H1 (cell line): ENCODE data around the gene KRTAP4-7. TPM values are rescaled to one million over a fixed set of nuclear protein-coding genes. Genes with fewer than 3 reads are reported as not detected.

Experiments
- CTCF ChIA-PET: fragments of 300-600 bp; sonication (Branson Sonifier 250); formaldehyde crosslinking; loops from one replicate; lab custom pipeline; 2021; ENCODE audit not compliant: partially characterized antibody; lab: Charles Lee
- POLR2A ChIA-PET: fragments of 300-600 bp; sonication (Branson Sonifier 250); formaldehyde crosslinking; loops from one replicate; lab custom pipeline; 2021; ENCODE audit warnings: inconsistent platforms; ENCODE audit not compliant: partially characterized antibody; lab: Charles Lee
- DNase-seq, 2 experiments: peaks; one replicate each; pipeline versions ENCODE4 v3.0.0 to v3.0.0-alpha.2; 2010 to 2022; ENCODE audit warnings: low spot score in 2 of 2, low read depth in 1 of 2, mixed read lengths in 1 of 2
- FAIRE-seq: peaks from 2 replicates; lab custom pipeline; 2011; peaks lifted over from hg19 to GRCh38; lab: Jason Lieb, UNC
- H2AFZ ChIP-seq: 2 replicates; pipeline ENCODE4 v1.8.1; 2012; ENCODE audit warnings: low read length, inconsistent platforms
- H2AK5ac ChIP-seq: 2 replicates; pipeline ENCODE4 v1.6.1; 2013; ENCODE audit warnings: low read depth, low read length
- H2BK120ac ChIP-seq: replicated peaks from 2 replicates; pipeline ENCODE3; 2013; ENCODE audit warnings: low read depth, low read length, inconsistent platforms
- H2BK12ac ChIP-seq: 2 replicates; pipeline ENCODE4 v1.6.1; 2013; ENCODE audit warnings: low read depth, low read length
- H2BK15ac ChIP-seq: 2 replicates; pipeline ENCODE4 v1.6.1; 2013; ENCODE audit warnings: low read length
- H2BK20ac ChIP-seq: 2 replicates; pipeline ENCODE4 v1.6.1; 2013; ENCODE audit warnings: low read length
- H2BK5ac ChIP-seq: 2 replicates; pipeline ENCODE4 v1.6.1; 2013; ENCODE audit warnings: low read depth, low read length
- H3K14ac ChIP-seq: 2 replicates; pipeline ENCODE4 v1.6.1; 2013; ENCODE audit warnings: inconsistent platforms; ENCODE audit not compliant: insufficient read length
- H3K18ac ChIP-seq: 2 replicates; pipeline ENCODE4 v1.6.1; 2013; ENCODE audit warnings: low read length; ENCODE audit errors: extremely low read depth
- H3K23ac ChIP-seq: 2 replicates; pipeline ENCODE4 v1.6.1; 2013; ENCODE audit warnings: inconsistent platforms; ENCODE audit not compliant: insufficient read length
- H3K23me2 ChIP-seq: 2 replicates; pipeline ENCODE4 v1.6.1; 2013; ENCODE audit warnings: low read depth, low read length
- H3K27ac ChIP-seq: 2 replicates; pipeline ENCODE4 v1.6.1; 2011; ENCODE audit warnings: low read depth, low read length, inconsistent platforms
- H3K27me3 ChIP-seq, 4 experiments: replicated peaks in 1 of 4; 1 replicate in 1 of 4; 2 replicates in 3 of 4; pipeline versions ENCODE4 v1.6.1 to v1.8.1; 2011 to 2013; ENCODE audit warnings: low read length in 3 of 4, mild to moderate bottlenecking in 3 of 4, inconsistent platforms in 2 of 4, mixed read lengths in 2 of 4, moderate library complexity in 1 of 4; ENCODE audit not compliant: control insufficient read depth in 3 of 4, insufficient read depth in 3 of 4; ENCODE audit errors: extremely low read depth in 1 of 4
- H3K36me3 ChIP-seq, 4 experiments: 2 replicates each; pipeline versions ENCODE4 v1.6.1 to v1.8.1; 2011 to 2013; ENCODE audit warnings: mild to moderate bottlenecking in 4 of 4, low read length in 3 of 4, moderate library complexity in 2 of 4, control low read depth in 1 of 4, inconsistent platforms in 1 of 4; ENCODE audit not compliant: insufficient read depth in 4 of 4, control insufficient read depth in 2 of 4
- H3K4ac ChIP-seq: replicated peaks from 2 replicates; pipeline ENCODE3; 2013; ENCODE audit warnings: low read length, low read depth, mixed read lengths, inconsistent platforms; ENCODE audit not compliant: insufficient read length
- H3K4me1 ChIP-seq, 4 experiments: replicated peaks in 1 of 4; 1 replicate in 1 of 4; 2 replicates in 3 of 4; pipeline versions ENCODE4 v1.6.1 to v1.8.1; 2011 to 2013; ENCODE audit warnings: low read length in 3 of 4, inconsistent platforms in 2 of 4, mixed read lengths in 1 of 4; ENCODE audit not compliant: insufficient read depth in 4 of 4, control insufficient read depth in 3 of 4
- H3K4me2 ChIP-seq, 2 experiments: 2 replicates each; pipeline versions ENCODE4 v1.6.1 to v1.8.1; 2011 to 2013; ENCODE audit warnings: low read depth in 2 of 2, low read length in 2 of 2, control low read depth in 1 of 2, inconsistent platforms in 1 of 2, mild to moderate bottlenecking in 1 of 2; ENCODE audit not compliant: insufficient read depth in 1 of 2
- H3K4me3 ChIP-seq, 4 experiments: fragments of 200-600, 300-600 bp in 1 of 4; sonication (generic), shearing (Covaris generic), sonication (Bioruptor Twin) in 1 of 4; 2 replicates each; pipeline versions ENCODE4 v1.5.1 to v1.8.1; 2011 to 2016; ENCODE audit warnings: low read length in 4 of 4, low read depth in 3 of 4, control low read depth in 2 of 4, inconsistent platforms in 2 of 4, mild to moderate bottlenecking in 2 of 4, mixed read lengths in 1 of 4, moderate library complexity in 1 of 4; ENCODE audit not compliant: insufficient read depth in 2 of 4; ENCODE audit errors: extremely low read depth in 1 of 4
- H3K56ac ChIP-seq: replicated peaks from 2 replicates; pipeline ENCODE3; 2013; ENCODE audit warnings: low read depth, mild to moderate bottlenecking, mixed read lengths, low read length, inconsistent platforms; ENCODE audit not compliant: insufficient read length
- H3K79me1 ChIP-seq: 2 replicates; pipeline ENCODE4 v1.6.1; 2013; ENCODE audit warnings: low read depth, low read length, control low read depth
- H3K79me2 ChIP-seq, 2 experiments: 2 replicates each; pipeline versions ENCODE4 v1.6.1 to v1.8.1; 2012 to 2013; ENCODE audit warnings: low read length in 2 of 2, mild to moderate bottlenecking in 2 of 2, inconsistent platforms in 1 of 2; ENCODE audit not compliant: insufficient read depth in 2 of 2, control insufficient read depth in 1 of 2
- H3K9ac ChIP-seq, 4 experiments: replicated peaks in 1 of 4; 1 replicate in 1 of 4; 2 replicates in 3 of 4; pipeline versions ENCODE4 v1.6.1 to v1.8.1; 2011 to 2013; ENCODE audit warnings: low read depth in 3 of 4, low read length in 3 of 4, control low read depth in 2 of 4, mild to moderate bottlenecking in 2 of 4, moderate library complexity in 2 of 4, inconsistent platforms in 1 of 4; ENCODE audit errors: extremely low read depth in 1 of 4
- H3K9me3 ChIP-seq, 2 experiments: 2 replicates each; pipeline versions ENCODE4 v1.6.1 to v1.8.1; 2012 to 2013; ENCODE audit warnings: mild to moderate bottlenecking in 2 of 2, moderate library complexity in 2 of 2, control low read depth in 1 of 2, inconsistent platforms in 1 of 2, low read depth in 1 of 2, low read length in 1 of 2, mixed read lengths in 1 of 2; ENCODE audit not compliant: insufficient read depth in 2 of 2
- H4K20me1 ChIP-seq, 2 experiments: replicated peaks in 1 of 2; 2 replicates each; pipeline versions ENCODE3 to v1.8.1; 2011 to 2013; ENCODE audit warnings: inconsistent platforms in 2 of 2, low read length in 2 of 2, mild to moderate bottlenecking in 1 of 2; ENCODE audit not compliant: insufficient read depth in 2 of 2, control insufficient read depth in 1 of 2
- H4K5ac ChIP-seq: 2 replicates; pipeline ENCODE4 v1.6.1; 2013; ENCODE audit warnings: low read length, low read depth, mixed read lengths, inconsistent platforms; ENCODE audit not compliant: insufficient read length
- H4K8ac ChIP-seq: 2 replicates; pipeline ENCODE4 v1.8.0; 2013; ENCODE audit warnings: mild to moderate bottlenecking, moderate library complexity, low read length, inconsistent platforms; ENCODE audit not compliant: insufficient read depth; ENCODE audit errors: extremely low read depth
- H4K91ac ChIP-seq: replicated peaks from 2 replicates; pipeline ENCODE3; 2013; ENCODE audit warnings: low read length, mixed read lengths, inconsistent platforms; ENCODE audit not compliant: insufficient read length
- ASH2L ChIP-seq: fragments of 200-600, 300-600 bp; sonication (generic); IDR thresholded peaks from one replicate; pipeline ENCODE4 v1.7.1; 2017; ENCODE audit warnings: low read length
- CREB1 ChIP-seq: IDR thresholded peaks from 2 replicates; pipeline ENCODE4 v1.6.1; 2012; ENCODE audit warnings: inconsistent platforms
- CTCF ChIP-seq, 3 experiments: IDR thresholded peaks; 1 replicate in 2 of 3; 2 replicates in 1 of 3; pipeline versions ENCODE4 v1.5.1 to v1.6.1; 2011; ENCODE audit warnings: low read length in 3 of 3, mild to moderate bottlenecking in 3 of 3, inconsistent platforms in 2 of 3, low read depth in 1 of 3, moderate library complexity in 1 of 3; ENCODE audit not compliant: insufficient read depth in 1 of 3; ENCODE audit errors: control extremely low read depth in 1 of 3
- EZH2 ChIP-seq: fragments of 200-600 bp; sonication (generic); IDR thresholded peaks from 2 replicates; pipeline ENCODE4 v1.7.1; 2012; ENCODE audit warnings: low read depth, mild to moderate bottlenecking, moderate library complexity, low read length, inconsistent platforms; ENCODE audit not compliant: severe bottlenecking
- MAX ChIP-seq: IDR thresholded peaks from 2 replicates; pipeline ENCODE4 v1.6.1; 2012; ENCODE audit warnings: inconsistent platforms
- POU5F1 ChIP-seq: IDR thresholded peaks from 2 replicates; pipeline ENCODE4 v1.6.1; 2011; ENCODE audit warnings: low read depth, mild to moderate bottlenecking, low read length, moderate library complexity
- SP4 ChIP-seq: IDR thresholded peaks from 2 replicates; pipeline ENCODE4 v1.6.1; 2012; ENCODE audit warnings: low read length, inconsistent platforms
- TBP ChIP-seq: IDR thresholded peaks from 2 replicates; pipeline ENCODE4 v1.6.1; 2011; ENCODE audit warnings: low read depth, low read length, improper control_type of control experiment
- TEAD4 ChIP-seq: IDR thresholded peaks from 2 replicates; pipeline ENCODE4 v1.6.1; 2012; ENCODE audit warnings: low read depth, low read length, inconsistent platforms, mixed read lengths
- USF2 ChIP-seq: IDR thresholded peaks from 2 replicates; pipeline ENCODE4 v1.6.1; 2011; ENCODE audit warnings: low read length, improper control_type of control experiment
- YY1 ChIP-seq: IDR thresholded peaks from 2 replicates; pipeline ENCODE4 v1.6.1; 2011; ENCODE audit warnings: low read depth, mild to moderate bottlenecking, low read length
- ZNF274 ChIP-seq: IDR thresholded peaks from 2 replicates; pipeline ENCODE4 v1.7.0; 2012; ENCODE audit warnings: low read length, borderline replicate concordance; ENCODE audit errors: extremely low read depth
- WGBS, 2 experiments: shearing (Covaris generic) in 1 of 2; methylation state at CpG; one replicate each; pipeline versions ENCODE4 v1.1.6 to v1.1.7; 2013 to 2015; ENCODE audit warnings: low lambda C conversion rate in 2 of 2, mixed read lengths in 2 of 2, inconsistent platforms in 1 of 2, low coverage in 1 of 2, missing lambda C conversion rate in 1 of 2; ENCODE audit not compliant: insufficient replicate concordance in 2 of 2, insufficient coverage in 1 of 2, insufficient read length in 1 of 2; ENCODE audit errors: extremely low coverage in 1 of 2, missing lambda C conversion rate in 1 of 2; 5-methylcytosine and 5-hydroxymethylcytosine counted together
- polyA plus RNA-seq, 7 experiments: library from polyadenylated mRNA; depleted of rRNA in 3 of 7; stranded (reverse) in 5 of 7; unstranded in 2 of 7; fragments of >200 nt in 5 of 7; fragments of 200-250 nt in 2 of 7; gene quantifications; 1 replicate in 5 of 7; 2 replicates in 1 of 7; 4 replicates in 1 of 7; pipeline versions ENCODE4 v1.2.1 to v1.2.3, GENCODE V29; 2011 to 2013; ENCODE audit warnings: missing spikeins in 2 of 7, mixed read lengths in 2 of 7
- total RNA-seq: library from RNA; stranded (reverse); fragmentation: NEBNext Ultra II Directional; extraction: Animal tissue kit (Norgen Biotek cat#: 25700); gene quantifications from 2 replicates; pipeline ENCODE4 v1.2.1, GENCODE V29; 2021

The KRTAP4-7 gene
- total and polyA plus RNA-seq, 2 of the 8 experiments (the other 6 are each of a cell fraction or from before 2014, with no cell fraction given) = not detected

GRCh38 chr17:41073676-41074075 lies 10.3 kb upstream of the KRTAP4-7 start:
- Histone ChIP-seq H2BK12ac (no peak overlapping the region), H3K56ac (no peak overlapping the region), H2BK15ac (no peak overlapping the region), H3K4ac (no peak overlapping the region), H3K23ac (no peak overlapping the region), H3K79me1 (no peaks in the 10 kb centered on the region), H2AFZ (no peak overlapping the region), H3K79me2 (no peaks in the 10 kb centered on the region), H3K4me1 (no peaks in the 10 kb centered on the region), H4K91ac (no peak overlapping the region), H3K4me3 (no peak overlapping the region), H2AK5ac (no peak overlapping the region), H4K5ac (no peak overlapping the region), H4K20me1 (no peaks in the 10 kb centered on the region), H2BK120ac (no peak overlapping the region), H2BK5ac (no peak overlapping the region), H3K9ac (no peak overlapping the region), H3K23me2 (no peaks in the 10 kb centered on the region), H3K14ac (no peak overlapping the region), H3K36me3 (no peaks in the 10 kb centered on the region), H4K8ac (no peak overlapping the region), H2BK20ac (no peak overlapping the region), H3K9me3 (no peaks in the 10 kb centered on the region), H3K18ac (no peak overlapping the region), H3K4me2 (no peak overlapping the region), H3K27me3 (no peaks in the 10 kb centered on the region), H3K27ac (no peak overlapping the region)
- DNase-seq = no peak
- FAIRE-seq = no peak
- CTCF ChIA-PET = interaction anchor here (1.5 kb wide), 1 partner anchor 164 kb away, joined by 4 read pairs; no protein-coding TSS in a partner anchor
- WGBS, 2 experiments = 90% methylated on average over 2 of the region's 2 CpGs; no CpG with 5 or more reads in 1 of the 2 experiments
- POLR2A ChIA-PET = no interaction called here
- TF ChIP-seq ASH2L = no peak
- TF ChIP-seq USF2 = no peak
- no peak for TF ChIP-seq POU5F1
- no peak for TF ChIP-seq TEAD4
- TF ChIP-seq TBP = no peak
- no peak for TF ChIP-seq ZNF274
- TF ChIP-seq CREB1 = no peak
- no peak for TF ChIP-seq EZH2
- TF ChIP-seq SP4 = no peak
- TF ChIP-seq MAX = no peak
- TF ChIP-seq CTCF (IDR thresholded peaks at IDR 0.05; ENCODE audit: control extremely low read depth in 1 of 3, insufficient read depth in 1 of 3, low read depth in 1 of 3, low read length in 3 of 3) = no peak
- TF ChIP-seq YY1 = no peak
